ENCODE data around the gene PKLR.

The PKLR gene

DNA sequence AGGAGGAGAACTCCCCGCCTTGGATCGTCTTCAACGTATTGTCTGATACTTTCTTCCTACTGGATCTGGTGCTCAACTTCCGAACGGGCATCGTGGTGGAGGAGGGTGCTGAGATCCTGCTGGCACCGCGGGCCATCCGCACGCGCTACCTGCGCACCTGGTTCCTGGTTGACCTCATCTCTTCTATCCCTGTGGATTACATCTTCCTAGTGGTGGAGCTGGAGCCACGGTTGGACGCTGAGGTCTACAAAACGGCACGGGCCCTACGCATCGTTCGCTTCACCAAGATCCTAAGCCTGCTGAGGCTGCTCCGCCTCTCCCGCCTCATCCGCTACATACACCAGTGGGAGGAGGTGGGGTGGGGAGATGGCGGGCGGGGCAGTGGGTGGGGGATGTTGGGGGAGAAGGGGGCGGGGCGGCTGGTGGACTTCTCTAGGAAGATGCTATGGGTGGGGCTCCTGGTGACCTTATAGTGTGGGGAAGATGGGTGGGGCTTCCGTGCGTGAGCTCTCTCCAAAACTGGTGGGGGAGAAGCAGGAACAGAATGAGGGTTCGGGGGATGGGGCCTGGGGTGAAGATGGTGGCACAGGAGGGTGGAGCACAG lies 18.6 kb downstream of the PKLR start:
- no peak for DNase-seq

DNA sequence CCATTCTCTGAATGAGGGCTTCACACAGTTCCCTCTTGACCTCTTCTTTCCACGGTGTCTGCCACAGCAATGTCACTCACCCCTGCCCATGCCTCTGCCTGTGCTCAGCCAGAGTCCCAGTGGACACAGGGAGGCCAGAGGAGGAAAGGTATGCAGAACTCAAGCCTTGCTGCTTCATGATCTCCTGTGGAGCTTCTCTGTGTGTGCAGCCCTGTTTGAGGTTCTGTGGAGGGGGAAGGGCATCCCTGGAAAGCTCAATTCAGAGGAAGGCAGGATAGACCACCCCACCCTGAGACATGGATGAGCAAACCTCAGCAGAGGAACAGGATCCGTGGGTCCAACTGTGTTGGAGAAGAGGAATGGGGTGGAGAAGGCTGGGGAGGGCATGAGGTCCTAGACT lies 22.0 kb downstream of the PKLR start:
- no peak for DNase-seq

GRCh38 chr1:155278689-155279160 lies 22.5 kb downstream of the PKLR start:
- DNase-seq = no peak

DNA sequence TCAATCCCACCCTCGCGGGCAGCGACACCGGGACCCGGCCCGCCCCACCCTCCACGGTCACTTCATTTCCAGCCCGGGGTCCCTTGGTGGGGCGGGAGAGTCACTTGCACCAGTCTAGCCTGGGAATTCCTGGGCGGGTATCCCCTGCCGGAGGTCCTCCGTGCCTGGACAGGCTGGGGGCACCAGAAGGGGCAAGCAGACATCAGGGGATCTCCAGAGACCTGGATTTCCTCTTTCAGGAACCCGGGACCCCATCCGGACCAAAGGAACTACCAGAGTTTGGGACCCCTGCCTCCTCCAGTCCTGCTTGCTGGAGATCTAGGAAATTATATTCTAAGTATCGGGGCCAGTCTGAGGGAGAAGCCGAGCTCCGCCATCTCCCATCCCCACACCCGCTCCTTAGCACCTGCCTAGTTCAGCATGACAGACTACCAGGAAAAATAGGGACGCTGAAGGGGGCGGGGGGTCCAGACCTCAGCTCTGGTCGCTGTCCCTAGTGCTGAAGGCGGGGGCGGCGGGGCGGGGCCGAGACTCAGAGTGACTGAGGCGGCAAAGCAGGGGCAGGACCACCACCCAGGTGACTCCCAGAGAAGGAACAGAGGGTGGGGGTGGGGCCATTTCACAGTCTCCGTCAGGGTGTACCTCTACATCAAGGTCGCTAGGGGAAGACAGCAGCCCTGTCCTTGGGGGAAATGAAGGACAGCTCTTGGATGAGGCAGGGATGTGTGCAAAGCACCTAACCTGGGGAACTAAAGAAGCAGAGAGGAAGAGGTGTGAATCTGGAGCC lies 23.1 kb downstream of the PKLR start:
- DNase-seq = peak; percentile 80

- DNase-seq = peak; percentile 96
Observed at GRCh38 chr1:155277070-155277901, 24.0 kb downstream of the PKLR start, which contains the start of gene HCN3. Gene HCN3 (plus strand): TSS chr1:155277463. CDS start chr1:155277591, 128 bp downstream.

DNA sequence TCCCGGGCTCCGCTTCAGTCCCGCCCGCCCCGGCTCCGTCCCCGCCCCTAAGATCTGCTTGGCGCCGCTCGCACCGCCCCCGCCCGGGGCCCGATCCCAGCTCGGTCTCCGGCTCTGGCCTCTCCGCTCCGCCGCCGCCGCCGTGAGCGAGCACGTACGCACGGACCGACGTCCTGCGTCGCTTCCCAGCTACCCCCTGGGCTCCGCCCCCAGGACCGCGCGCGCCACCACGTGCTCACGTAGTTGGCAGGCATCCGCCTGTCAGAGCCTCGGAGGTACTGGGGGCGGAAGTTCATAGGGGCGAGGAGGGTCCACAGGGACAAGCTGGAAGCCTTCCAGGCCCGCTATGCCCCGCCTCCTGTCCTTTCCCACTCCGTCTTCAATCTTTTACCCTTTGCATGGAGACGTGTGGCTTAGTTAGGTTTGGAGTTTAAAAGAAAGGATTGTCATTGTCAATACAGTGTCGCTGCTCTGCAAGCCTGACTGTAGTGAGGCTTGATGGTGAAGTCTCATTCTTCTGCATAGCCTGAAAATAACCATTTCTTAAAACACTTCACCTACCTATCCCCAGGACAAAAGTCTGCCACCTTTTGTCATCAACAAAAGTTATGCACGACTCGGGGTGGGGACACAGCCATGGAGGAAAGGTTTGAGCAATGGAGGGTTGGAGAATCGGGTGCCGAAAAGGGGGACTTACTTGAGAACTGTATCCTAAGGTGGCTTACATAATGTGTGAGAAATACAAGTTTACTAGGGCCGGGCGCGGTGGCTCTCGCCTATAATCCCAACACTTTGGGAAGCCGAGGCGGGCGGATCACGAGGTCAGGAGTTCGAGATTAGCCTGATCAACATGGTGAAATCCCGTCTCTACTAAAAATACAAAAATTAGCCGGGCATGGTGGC lies 27.6 kb downstream of the PKLR start, which contains the start of gene CLK2:
TSS of gene CLK2 (minus strand) at position 162 of the 903 bp plus-strand sequence. CDS start 2,527 bp downstream, outside the sequence.
- peak; percentile 94 for DNase-seq

- no peak for DNase-seq
Observed at GRCh38 chr1:155272466-155273342, 28.5 kb downstream of the PKLR start.

DNA sequence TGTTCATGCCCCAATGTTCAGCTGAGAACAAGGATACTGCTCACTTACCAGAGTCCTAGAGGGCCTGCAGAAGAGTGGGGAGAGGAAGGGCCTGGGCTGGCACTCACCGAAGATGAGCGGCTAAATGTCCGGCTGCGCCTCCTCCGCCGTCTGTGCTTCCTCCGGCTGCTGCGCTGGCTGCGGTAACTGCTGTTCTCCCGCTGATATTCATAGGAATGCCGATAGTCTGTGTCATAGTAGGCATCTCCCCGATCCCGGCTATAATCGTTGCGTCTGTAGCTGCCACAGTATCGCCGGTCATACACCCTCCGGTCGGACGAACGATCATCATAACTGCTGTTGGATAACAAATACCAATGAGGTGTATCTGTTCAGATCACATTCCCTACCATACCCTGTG lies 31.9 kb downstream of the PKLR start:
- DNase-seq = no peak

DNA sequence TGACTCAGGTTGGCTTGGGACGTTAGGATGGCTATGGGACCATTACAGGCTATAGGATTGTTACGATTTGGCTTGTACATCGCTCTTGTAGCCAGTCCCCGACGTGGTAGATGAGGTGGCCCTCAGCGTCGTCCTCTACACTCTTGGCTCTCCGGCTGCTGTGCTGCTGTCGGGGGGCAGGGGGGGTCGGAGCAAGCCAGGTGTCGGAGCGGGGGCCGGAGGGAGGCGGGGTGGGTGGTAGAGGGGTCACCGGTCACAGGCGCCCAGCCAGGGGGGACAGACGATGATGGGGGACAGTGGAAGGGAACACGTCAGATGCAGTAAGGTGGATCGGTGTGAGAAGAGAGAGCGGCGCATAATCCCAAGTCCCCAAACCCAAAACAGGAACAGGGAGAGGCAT lies 32.6 kb downstream of the PKLR start:
- no peak for DNase-seq

DNA sequence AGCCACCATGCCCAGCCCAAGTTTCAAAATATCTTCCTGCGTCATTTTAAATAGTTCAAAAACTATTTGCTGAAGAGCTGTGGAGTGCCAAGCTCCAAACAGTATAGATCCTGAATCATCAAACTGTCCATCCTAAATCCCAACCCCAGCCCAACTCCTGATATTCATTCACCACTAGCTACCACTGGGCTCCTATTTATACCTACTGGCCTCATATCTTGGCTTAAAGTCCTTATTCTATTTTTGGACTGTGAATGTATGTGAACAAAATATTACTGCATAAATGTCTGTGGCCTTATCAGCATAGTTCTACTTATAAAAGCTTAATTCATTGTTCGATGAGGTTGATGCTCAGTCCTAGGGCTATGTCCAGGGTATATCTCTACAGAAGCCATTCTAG lies 33.9 kb downstream of the PKLR start:
- DNase-seq = no peak

DNA sequence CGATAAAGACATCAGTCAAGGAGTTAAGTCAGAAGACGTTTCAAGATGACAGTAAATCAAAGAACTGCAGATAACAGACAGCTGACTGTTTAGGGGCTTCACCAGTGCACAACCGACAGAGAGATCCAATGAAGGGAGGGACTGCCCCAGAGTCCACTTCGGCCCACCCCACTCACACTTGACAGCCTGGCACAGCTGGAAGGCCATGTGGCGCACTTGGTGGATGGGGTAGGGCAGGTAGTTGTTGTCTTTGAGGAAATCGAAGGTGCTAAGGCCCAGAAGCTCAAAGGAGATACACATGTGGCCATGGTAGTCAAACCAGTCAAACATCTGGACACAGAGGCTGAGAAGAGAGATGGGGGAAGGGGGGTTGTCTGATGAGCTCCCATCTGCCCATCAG lies 34.7 kb downstream of the PKLR start:
- DNase-seq = no peak

DNA sequence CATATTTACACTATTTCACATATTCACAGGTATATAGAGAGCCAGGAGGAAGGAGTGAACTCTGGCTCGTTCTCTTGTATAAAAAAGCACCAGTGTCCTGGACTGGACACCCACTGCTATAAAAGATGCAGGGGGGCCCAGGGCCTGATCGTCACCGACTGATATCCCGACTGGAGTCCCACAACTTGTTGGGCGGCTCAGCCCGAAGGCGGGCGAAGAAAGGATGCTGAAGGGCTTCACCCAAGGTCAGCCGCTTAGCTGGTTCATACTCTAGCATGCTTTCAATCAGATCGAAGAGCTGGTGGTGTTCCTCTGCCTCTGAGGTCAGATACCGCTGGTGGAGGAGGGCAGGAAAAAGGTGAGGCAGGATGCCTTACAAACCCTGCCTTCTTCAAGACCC lies 38.2 kb downstream of the PKLR start:
- DNase-seq = no peak

DNA sequence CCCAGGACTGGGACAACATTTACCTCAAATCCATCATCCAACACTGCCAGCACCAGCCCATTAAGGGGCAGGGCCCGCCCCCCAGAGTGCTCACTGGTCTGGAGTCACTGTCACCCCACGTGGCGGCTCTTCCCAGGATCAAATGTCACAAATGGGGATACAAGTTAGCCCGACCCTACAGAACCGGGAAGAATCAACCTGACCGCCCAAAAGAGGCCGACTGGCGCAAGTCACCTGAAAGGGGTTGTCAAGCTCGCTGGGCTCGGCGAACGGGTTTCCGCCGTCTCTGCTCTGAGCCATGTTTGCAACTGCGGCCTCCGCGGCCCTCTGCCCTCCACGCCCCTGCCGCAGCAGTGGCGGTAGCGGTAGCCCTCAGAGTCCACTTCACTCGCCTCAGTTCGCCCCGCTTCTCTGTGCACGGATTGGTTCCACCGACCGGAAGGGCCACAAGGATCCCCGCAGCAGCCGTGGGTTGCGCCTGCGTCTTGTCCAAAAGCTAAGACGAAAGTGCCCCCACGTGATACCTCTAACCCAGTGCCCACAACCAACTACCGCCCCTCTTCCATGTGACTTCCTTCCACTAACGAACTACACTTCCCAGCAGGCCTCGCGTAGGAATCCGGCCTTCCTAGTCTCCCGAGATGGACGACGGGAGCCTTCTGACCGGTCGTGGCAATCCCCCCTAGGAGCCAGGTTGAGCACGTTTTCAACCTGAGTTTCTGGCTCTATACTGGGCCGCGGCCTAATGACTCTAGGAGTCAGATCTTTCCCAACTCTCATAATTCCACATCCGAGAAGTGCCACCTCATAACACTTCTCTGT lies 39.2 kb downstream of the PKLR start, which contains the start of gene SCAMP3:
TSS of gene SCAMP3 (minus strand) at position 509 of the 822 bp plus-strand sequence. CDS start at position 300, 209 bp downstream.
- peak; percentile 92 for DNase-seq

GRCh38 chr1:155261493-155261851 lies 39.8 kb downstream of the PKLR start:
- peak; percentile 32 for DNase-seq

DNA sequence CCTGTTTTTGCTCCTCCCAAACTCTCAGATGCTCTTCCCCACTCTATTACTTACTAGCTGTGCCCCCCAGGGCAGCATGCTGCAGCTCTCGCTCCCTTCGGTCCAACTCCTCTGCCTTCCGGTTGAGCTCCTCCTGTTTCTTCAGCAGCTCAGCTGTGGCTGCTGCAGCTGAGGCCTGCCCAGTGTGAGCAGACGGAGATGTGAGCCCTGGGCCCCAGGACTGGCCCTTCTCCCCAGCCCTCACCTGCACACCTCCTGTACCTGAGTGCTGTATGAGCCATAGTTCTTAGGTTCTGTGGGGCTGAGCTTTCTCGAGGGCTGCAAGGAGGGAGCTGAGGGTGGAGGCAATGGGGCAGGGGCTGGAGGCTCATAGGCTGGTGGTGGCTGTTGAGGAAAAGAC lies 41.0 kb downstream of the PKLR start:
- no peak for DNase-seq

- DNase-seq = no peak
Observed at GRCh38 chr1:155256058-155256852, 45.0 kb downstream of the PKLR start.

DNA sequence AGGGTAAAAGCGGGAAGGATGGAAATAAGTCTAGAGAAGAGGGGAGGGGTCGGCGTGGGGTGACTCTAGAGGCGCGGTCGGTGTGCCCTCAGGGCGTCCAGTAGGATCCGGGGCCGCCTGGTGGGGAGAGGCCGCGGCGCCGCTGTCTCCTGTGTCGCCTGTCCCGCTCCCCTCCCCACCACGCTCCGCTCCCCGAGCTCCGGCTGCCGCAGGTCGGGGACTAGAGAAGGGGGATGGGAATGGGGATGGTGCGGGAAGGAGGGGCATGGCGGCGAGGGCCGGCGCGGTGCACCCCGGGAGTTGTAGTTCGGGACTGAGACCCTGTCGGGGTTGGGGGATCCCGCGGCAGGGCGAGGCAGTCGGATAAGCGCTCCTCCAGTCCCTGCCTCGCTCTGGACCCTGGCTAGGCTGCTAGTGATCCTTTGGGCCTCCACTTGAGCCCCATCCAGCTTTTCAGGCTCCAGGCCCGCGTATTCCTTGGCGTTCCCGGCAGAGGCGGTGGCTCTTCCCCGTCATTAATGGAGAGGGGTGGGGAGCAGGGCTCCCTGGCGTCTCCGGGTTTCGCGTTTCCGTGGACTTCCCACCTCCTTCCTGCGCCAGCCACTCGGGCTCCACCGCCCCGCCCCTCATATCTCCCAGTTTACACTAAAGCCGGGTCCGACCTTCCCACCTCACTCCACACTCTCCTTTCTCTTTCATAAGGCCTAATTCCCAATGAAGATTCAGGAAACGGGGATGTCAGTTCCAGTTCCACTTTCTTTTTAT lies 45.8 kb downstream of the PKLR start, which contains the start of gene ENTREP3:
TSS of gene ENTREP3 (minus strand) at position 241 of the 765 bp plus-strand sequence. CDS start 606 bp downstream, outside the sequence.
- DNase-seq = peak; percentile 84

- DNase-seq = no peak
Observed at GRCh38 chr1:155254714-155255242, 46.5 kb downstream of the PKLR start.

All from CD4-positive, alpha-beta T cell treated with Interleukin-10 for 1 hour (primary cell).